ENCODE results near the gene TSHR. TPM values are rescaled to one million over a fixed set of nuclear protein-coding genes. Genes with fewer than 3 reads are reported as not detected.

TSHR gene
- total and polyA plus RNA-seq, 2 of the 13 experiments (the other 11 are each of a cell fraction or from before 2014, with no cell fraction given), result not detected

DNA sequence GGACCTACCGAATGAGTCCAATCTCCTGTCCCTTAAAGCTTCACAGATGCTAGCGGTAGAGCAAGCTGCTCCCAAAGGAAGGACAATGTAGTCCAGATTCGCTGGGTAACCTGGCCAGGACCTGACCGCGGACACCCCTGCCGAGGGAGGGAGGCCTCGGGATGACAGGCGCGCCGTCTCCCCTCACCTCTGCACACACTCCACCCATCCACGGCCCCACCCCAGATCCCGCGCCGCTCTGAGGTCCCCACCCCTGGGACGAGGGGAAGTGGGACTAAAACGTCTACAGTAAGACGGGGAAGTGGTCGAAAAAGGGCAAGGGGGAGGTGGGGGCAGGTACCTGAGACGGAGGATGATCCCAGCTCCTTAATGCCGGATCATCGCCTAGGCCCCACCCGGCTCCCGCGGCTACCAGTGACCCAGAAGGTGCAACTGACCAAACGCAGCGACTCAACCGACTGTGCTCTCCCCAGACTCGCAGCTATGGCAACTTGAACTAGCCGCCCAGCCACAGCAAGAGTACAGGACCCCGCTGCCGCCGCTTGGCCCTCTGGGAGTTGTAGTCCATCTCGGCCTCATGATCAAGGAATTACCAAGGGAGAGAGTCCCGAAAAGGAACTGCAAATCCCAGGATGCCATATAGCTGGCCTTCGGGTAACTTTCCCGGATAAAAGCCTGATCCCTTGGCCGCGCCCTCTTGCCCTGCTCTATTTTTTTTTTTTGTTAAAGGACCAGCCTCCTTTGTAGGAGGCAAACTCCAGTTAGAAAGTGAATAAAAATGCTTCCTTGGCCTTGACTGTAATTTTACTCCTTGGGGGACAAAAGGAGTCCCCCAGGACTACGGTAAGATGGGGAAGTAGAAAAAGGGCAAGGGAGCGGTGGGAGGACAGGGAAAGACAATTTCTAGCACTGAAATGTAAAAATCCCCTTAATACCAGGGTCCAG lies 13.9 kb upstream of the TSHR start, which contains the start of gene CEP128 (continued):
- TF ChIP-seq, protein P1, sequence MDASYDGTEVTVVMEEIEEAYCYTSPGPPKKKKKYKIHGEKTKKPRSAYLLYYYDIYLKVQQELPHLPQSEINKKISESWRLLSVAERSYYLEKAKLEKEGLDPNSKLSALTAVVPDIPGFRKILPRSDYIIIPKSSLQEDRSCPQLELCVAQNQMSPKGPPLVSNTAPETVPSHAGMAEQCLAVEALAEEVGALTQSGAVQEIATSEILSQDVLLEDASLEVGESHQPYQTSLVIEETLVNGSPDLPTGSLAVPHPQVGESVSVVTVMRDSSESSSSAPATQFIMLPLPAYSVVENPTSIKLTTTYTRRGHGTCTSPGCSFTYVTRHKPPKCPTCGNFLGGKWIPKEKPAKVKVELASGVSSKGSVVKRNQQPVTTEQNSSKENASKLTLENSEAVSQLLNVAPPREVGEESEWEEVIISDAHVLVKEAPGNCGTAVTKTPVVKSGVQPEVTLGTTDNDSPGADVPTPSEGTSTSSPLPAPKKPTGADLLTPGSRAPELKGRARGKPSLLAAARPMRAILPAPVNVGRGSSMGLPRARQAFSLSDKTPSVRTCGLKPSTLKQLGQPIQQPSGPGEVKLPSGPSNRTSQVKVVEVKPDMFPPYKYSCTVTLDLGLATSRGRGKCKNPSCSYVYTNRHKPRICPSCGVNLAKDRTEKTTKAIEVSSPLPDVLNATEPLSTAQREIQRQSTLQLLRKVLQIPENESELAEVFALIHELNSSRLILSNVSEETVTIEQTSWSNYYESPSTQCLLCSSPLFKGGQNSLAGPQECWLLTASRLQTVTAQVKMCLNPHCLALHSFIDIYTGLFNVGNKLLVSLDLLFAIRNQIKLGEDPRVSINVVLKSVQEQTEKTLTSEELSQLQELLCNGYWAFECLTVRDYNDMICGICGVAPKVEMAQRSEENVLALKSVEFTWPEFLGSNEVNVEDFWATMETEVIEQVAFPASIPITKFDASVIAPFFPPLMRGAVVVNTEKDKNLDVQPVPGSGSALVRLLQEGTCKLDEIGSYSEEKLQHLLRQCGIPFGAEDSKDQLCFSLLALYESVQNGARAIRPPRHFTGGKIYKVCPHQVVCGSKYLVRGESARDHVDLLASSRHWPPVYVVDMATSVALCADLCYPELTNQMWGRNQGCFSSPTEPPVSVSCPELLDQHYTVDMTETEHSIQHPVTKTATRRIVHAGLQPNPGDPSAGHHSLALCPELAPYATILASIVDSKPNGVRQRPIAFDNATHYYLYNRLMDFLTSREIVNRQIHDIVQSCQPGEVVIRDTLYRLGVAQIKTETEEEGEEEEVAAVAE (CRISPR knock-in tag; IDR thresholded peaks at IDR 0.05; ENCODE audit: borderline replicate concordance), result 0 out of 2 replicates have a peak, but pooled peaks have one; percentile 65
- TF ChIP-seq, protein P2, sequence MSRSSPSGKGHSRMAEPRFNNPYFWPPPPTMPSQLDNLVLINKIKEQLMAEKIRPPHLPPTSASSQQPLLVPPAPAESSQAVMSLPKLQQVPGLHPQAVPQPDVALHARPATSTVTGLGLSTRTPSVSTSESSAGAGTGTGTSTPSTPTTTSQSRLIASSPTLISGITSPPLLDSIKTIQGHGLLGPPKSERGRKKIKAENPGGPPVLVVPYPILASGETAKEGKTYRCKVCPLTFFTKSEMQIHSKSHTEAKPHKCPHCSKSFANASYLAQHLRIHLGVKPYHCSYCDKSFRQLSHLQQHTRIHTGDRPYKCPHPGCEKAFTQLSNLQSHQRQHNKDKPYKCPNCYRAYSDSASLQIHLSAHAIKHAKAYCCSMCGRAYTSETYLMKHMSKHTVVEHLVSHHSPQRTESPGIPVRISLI (CRISPR knock-in tag; IDR thresholded peaks at IDR 0.05; ENCODE audit: borderline replicate concordance), result peak; percentile 99
- peak; percentile 98 for TF ChIP-seq HDAC1 (CRISPR knock-in tag; IDR thresholded peaks at IDR 0.05)
- TF ChIP-seq, protein P3, sequence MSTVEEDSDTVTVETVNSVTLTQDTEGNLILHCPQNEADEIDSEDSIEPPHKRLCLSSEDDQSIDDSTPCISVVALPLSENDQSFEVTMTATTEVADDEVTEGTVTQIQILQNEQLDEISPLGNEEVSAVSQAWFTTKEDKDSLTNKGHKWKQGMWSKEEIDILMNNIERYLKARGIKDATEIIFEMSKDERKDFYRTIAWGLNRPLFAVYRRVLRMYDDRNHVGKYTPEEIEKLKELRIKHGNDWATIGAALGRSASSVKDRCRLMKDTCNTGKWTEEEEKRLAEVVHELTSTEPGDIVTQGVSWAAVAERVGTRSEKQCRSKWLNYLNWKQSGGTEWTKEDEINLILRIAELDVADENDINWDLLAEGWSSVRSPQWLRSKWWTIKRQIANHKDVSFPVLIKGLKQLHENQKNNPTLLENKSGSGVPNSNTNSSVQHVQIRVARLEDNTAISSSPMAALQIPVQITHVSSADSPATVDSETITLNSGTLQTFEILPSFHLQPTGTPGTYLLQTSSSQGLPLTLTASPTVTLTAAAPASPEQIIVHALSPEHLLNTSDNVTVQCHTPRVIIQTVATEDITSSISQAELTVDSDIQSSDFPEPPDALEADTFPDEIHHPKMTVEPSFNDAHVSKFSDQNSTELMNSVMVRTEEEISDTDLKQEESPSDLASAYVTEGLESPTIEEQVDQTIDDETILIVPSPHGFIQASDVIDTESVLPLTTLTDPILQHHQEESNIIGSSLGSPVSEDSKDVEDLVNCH (CRISPR knock-in tag; IDR thresholded peaks at IDR 0.05), result peak; percentile 88; the same call in 1 of the 2 replicates
- TF ChIP-seq, protein P4, sequence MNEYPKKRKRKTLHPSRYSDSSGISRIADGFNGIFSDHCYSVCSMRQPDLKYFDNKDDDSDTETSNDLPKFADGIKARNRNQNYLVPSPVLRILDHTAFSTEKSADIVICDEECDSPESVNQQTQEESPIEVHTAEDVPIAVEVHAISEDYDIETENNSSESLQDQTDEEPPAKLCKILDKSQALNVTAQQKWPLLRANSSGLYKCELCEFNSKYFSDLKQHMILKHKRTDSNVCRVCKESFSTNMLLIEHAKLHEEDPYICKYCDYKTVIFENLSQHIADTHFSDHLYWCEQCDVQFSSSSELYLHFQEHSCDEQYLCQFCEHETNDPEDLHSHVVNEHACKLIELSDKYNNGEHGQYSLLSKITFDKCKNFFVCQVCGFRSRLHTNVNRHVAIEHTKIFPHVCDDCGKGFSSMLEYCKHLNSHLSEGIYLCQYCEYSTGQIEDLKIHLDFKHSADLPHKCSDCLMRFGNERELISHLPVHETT (CRISPR knock-in tag; conservative IDR thresholded peaks at IDR 0.05), result no peak
- peak in 1 of 2 experiments; percentile 71; a peak in 2 of 4 replicates for TF ChIP-seq POLR2A (IDR thresholded peaks at IDR 0.05; ENCODE audit: insufficient read depth in 1 of 2, low read depth in 2 of 2, low read length in 2 of 2)
- TF ChIP-seq, protein P5, sequence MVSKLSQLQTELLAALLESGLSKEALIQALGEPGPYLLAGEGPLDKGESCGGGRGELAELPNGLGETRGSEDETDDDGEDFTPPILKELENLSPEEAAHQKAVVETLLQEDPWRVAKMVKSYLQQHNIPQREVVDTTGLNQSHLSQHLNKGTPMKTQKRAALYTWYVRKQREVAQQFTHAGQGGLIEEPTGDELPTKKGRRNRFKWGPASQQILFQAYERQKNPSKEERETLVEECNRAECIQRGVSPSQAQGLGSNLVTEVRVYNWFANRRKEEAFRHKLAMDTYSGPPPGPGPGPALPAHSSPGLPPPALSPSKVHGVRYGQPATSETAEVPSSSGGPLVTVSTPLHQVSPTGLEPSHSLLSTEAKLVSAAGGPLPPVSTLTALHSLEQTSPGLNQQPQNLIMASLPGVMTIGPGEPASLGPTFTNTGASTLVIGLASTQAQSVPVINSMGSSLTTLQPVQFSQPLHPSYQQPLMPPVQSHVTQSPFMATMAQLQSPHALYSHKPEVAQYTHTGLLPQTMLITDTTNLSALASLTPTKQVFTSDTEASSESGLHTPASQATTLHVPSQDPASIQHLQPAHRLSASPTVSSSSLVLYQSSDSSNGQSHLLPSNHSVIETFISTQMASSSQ (IDR thresholded peaks at IDR 0.05; ENCODE audit: low read depth), result 0 out of 2 replicates have a peak, but pooled peaks have one; percentile 38
- TF ChIP-seq, protein P5 (CRISPR knock-in tag; IDR thresholded peaks at IDR 0.05; ENCODE audit: borderline replicate concordance), result no peak
- peak; percentile 40; the same call in 1 of the 2 replicates for TF ChIP-seq ZNF776 (CRISPR knock-in tag; IDR thresholded peaks at IDR 0.05)
- TF ChIP-seq, protein P6, sequence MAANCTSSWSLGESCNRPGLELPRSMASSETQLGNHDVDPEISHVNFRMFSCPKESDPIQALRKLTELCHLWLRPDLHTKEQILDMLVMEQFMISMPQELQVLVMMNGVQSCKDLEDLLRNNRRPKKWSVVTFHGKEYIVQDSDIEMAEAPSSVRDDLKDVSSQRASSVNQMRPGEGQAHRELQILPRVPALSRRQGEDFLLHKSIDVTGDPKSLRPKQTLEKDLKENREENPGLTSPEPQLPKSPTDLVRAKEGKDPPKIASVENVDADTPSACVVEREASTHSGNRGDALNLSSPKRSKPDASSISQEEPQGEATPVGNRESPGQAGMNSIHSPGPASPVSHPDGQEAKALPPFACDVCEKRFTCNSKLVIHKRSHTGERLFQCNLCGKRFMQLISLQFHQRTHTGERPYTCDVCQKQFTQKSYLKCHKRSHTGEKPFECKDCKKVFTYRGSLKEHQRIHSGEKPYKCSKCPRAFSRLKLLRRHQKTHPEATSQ (CRISPR knock-in tag; IDR thresholded peaks at IDR 0.05; ENCODE audit: borderline replicate concordance), result 0 out of 2 replicates have a peak, but pooled peaks have one; percentile 16
- peak; percentile 64 for TF ChIP-seq KMT2B (CRISPR knock-in tag; IDR thresholded peaks at IDR 0.05)

Measured in HepG2 (cell line).